Thymus (tissue), 11 donors: ENCODE measurements around the gene GNG7. TPM values are rescaled to one million over a fixed set of nuclear protein-coding genes. Genes with fewer than 3 reads are reported as not detected.
"Not testable (repeated sequence)": the region's sequence is repeated elsewhere in the genome, so short reads cannot be mapped to it uniquely, and the experiment has no call there.

Experiments used
- DNase-seq, 9 donors: peaks; one replicate each; pipeline ENCODE4 v3.0.0-alpha.2; 2013; ENCODE audit warnings: low spot score in 9 of 9, low read depth in 6 of 9, missing footprints in 1 of 9
- H3K27ac ChIP-seq, 2 donors: one replicate each; pipeline ENCODE4 v1.5.1; 2013; ENCODE audit warnings: control low read depth in 1 of 2, low read depth in 1 of 2, low read length in 1 of 2, mild to moderate bottlenecking in 1 of 2, moderate library complexity in 1 of 2
- H3K27me3 ChIP-seq, 2 donors: one replicate each; pipeline ENCODE4 v1.5.1; 2013; ENCODE audit warnings: low read length in 1 of 2; ENCODE audit not compliant: control insufficient read depth in 2 of 2, insufficient read depth in 1 of 2
- H3K36me3 ChIP-seq, 2 donors: one replicate each; pipeline ENCODE4 v1.5.1; 2013; ENCODE audit warnings: low read length in 1 of 2, mild to moderate bottlenecking in 1 of 2, moderate library complexity in 1 of 2; ENCODE audit not compliant: control insufficient read depth in 2 of 2, insufficient read depth in 2 of 2
- H3K4me1 ChIP-seq, 2 donors: one replicate each; pipeline ENCODE4 v1.5.1; 2013; ENCODE audit warnings: low read length in 2 of 2; ENCODE audit not compliant: control insufficient read depth in 2 of 2, insufficient read depth in 2 of 2
- H3K4me3 ChIP-seq, 2 donors: one replicate each; pipeline ENCODE4 v1.5.1; 2013; ENCODE audit warnings: low read length in 2 of 2, control low read depth in 1 of 2, mild to moderate bottlenecking in 1 of 2
- H3K9me3 ChIP-seq, 2 donors: one replicate each; pipeline ENCODE4 v1.5.1; 2013; ENCODE audit warnings: low read length in 1 of 2, mild to moderate bottlenecking in 1 of 2; ENCODE audit not compliant: control insufficient read depth in 2 of 2, insufficient read depth in 1 of 2
- WGBS: extraction: QIAGEN DNeasy Blood & Tissue Kit; methylation state at CpG from one replicate; pipeline ENCODE4 v1.1.7; 2013; 5-methylcytosine and 5-hydroxymethylcytosine counted together
- polyA plus RNA-seq: library from polyadenylated mRNA; stranded (reverse); fragments of 200-250 nt; gene quantifications from one replicate; pipeline ENCODE4 v1.2.3, GENCODE V29; 2013
- total RNA-seq: library from RNA; stranded (reverse); fragments of 120-200 nt; gene quantifications from one replicate; pipeline ENCODE4 v1.2.4, GENCODE V29; 2013
- donor health status: healthy.

The GNG7 gene
- total and polyA plus RNA-seq, 2 donors, result 0.71 to 4.2 TPM

DNA sequence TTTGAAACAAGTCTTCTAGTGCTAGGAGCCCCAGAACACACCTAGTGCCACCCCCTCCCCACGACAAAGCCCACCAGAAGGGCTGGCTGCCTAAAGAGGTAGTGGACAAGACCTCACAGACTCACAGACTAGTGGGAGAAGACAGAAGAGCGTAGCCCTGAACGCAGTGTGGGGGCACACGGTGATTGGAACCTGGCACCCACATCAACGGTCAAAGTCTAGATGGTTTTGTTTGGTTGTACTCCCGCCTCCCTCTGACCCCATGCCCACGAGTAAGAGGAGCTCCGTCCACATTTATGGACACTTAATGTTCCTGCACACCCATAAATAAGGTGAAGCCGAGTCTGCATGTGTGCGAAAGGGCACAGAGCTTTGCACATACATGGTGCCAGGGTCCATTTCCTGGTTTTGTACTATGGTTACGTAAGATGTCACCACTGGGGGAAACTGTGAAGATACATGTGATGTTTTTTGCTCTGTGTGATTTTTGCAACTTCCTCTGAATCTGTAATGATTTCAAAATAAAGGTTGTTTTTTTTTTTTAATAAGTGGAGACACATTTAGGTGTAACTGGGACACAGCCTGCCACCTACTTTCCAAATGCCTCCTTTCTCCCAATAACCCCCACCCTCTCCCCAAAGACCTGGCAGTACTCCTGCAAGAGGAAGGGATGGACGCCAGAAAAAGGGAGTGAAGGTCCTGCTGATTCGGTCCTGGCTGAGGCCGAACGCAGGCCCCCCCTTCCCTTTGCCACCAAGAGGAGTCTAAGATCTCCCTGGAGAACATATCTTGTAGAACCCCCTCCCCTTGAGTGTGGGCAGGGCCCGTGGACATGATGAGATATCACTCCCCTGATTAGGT is 72.8 kb downstream of the GNG7 start:
- Histone ChIP-seq H3K4me3 (no peak overlapping the region), H3K4me1 (peaks cover 20 to 38% of the 10 kb centered on the region in 2 donors), H3K36me3 (peaks cover 0 to 3% of the 10 kb centered on the region in 2 donors), H3K27ac (no peak overlapping the region), H3K27me3 (no peaks in the 10 kb centered on the region), H3K9me3 (peaks cover 0 to 41% of the 10 kb centered on the region in 2 donors)
- peak in 1 of 9 donors; percentile 40 for DNase-seq
- WGBS, result 96% methylated on average over 16 of the region's 16 CpGs

DNA sequence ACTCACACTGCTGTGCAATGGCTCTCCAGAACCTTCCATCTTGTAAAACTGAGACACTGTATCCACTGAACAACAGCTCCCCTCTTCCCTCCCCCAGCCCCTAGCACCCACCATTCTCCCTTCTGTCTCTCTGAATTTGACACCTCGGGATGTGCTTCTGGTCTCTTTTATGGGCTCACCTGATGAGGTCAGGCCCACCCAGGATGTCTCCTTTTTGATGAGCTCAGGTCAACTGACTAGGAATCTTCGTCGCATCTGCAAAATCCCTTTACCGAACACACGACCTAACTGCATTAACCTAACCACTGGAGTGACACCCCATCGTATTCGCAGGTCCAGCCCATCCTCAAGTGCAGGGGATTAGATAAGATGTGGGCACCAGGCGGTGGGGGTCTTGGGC is 73.9 kb downstream of the GNG7 start:
- Histone ChIP-seq H3K27ac (no peak overlapping the region), H3K4me1 (peaks cover 20 to 42% of the 10 kb centered on the region in 2 donors), H3K4me3 (no peak overlapping the region), H3K9me3 (peaks cover 0 to 44% of the 10 kb centered on the region in 2 donors), H3K36me3 (peaks cover 0 to 3% of the 10 kb centered on the region in 2 donors), H3K27me3 (no peaks in the 10 kb centered on the region)
- WGBS, result over 99% methylated on average over 8 of the region's 8 CpGs
- no peak for DNase-seq

DNA sequence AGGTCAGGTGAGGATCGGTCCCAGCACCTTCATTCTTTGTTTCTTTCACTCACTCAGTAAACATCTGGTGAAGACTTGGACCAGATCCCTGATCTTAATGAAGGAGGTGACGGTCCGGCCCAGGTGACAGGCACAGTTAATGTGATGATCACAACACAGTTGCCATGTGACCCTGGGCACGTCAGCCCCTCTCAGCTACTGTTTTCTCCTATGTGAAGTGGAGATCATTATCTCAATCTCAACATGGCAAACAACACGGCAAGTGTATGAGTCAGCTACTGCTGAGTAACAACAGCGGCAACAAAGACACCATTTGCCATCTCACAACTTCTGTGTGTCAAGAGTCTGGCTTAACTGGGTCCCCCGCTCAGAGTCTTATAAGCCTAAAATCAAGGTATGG is 74.6 kb downstream of the GNG7 start:
- 71% methylated on average over 7 of the region's 7 CpGs for WGBS
- H3K4me1 ChIP-seq, result peaks cover 20 to 38% of the 10 kb centered on the region in 2 donors
- no peaks in the 10 kb centered on the region for H3K27me3 ChIP-seq
- peaks cover 0 to 3% of the 10 kb centered on the region in 2 donors for H3K36me3 ChIP-seq
- peak overlapping the region; percentile 10 to 64 for H3K27ac ChIP-seq
- no peak for DNase-seq
- no peak overlapping the region for H3K4me3 ChIP-seq
- peaks cover 0 to 41% of the 10 kb centered on the region in 2 donors for H3K9me3 ChIP-seq

DNA sequence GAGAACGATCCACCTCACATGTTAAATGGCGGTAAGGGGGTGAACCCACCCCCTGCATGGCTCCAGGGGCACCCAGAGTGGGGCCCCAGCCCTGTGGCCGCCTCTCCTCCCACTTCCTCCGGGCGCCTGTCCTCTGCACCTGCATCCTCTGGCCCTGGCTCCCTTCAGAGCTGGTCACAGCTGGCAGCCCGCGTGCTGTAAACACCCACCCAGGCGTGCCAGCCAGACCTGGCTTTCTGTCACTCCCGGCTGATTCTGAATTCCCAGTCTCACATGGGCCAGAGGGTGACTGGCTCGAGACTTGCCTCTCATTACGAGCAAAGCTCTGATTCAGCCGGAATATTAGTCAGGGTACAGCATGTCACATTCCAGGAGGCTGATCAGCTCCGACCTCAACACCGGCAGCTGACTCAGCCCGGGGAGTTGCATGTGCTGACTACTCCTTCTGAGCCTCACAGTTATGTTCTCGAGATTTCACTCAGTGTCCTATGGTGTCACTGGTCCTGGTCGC is 75.1 kb downstream of the GNG7 start:
- Histone ChIP-seq H3K27ac (peak overlapping the region; percentile 10 to 64), H3K36me3 (peaks cover 0 to 3% of the 10 kb centered on the region in 2 donors), H3K4me1 (peaks cover 20 to 37% of the 10 kb centered on the region in 2 donors), H3K27me3 (no peaks in the 10 kb centered on the region), H3K9me3 (peaks cover 0 to 39% of the 10 kb centered on the region in 2 donors), H3K4me3 (no peak overlapping the region)
- 12% methylated on average over 17 of the region's 17 CpGs for whole genome bisulfite sequencing
- DNase-seq, result peak in 2 of 9 donors; percentile 40 to 64

DNA sequence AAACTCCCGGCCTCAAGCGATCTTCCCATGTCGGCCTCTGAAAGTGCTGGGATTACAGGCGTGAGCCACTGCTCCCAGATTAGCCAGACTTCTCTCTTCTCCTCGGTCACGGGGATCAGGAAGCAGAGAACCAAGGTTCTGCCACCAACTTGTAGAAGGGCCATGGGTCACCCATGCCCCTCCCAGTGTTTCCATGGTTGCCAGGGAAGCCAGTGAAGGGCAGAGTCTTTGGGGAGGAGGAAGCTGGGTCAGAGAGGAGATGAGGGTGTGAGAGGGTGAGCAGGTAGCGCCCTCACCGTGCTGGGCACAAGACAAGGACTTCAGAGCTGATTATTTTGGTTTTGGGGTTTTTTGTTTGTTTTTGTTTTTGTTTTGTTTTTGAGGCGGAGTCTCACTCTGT is 77.1 kb downstream of the GNG7 start:
- Histone ChIP-seq H3K27me3 (no peaks in the 10 kb centered on the region), H3K4me3 (no peak overlapping the region), H3K36me3 (peaks cover 0 to 3% of the 10 kb centered on the region in 2 donors), H3K27ac (no peak overlapping the region), H3K9me3 (peaks cover 0 to 23% of the 10 kb centered on the region in 2 donors), H3K4me1 (peaks cover 29 to 56% of the 10 kb centered on the region in 2 donors)
- no peak for DNase-seq
- 91% methylated on average over 9 of the region's 9 CpGs for WGBS

DNA sequence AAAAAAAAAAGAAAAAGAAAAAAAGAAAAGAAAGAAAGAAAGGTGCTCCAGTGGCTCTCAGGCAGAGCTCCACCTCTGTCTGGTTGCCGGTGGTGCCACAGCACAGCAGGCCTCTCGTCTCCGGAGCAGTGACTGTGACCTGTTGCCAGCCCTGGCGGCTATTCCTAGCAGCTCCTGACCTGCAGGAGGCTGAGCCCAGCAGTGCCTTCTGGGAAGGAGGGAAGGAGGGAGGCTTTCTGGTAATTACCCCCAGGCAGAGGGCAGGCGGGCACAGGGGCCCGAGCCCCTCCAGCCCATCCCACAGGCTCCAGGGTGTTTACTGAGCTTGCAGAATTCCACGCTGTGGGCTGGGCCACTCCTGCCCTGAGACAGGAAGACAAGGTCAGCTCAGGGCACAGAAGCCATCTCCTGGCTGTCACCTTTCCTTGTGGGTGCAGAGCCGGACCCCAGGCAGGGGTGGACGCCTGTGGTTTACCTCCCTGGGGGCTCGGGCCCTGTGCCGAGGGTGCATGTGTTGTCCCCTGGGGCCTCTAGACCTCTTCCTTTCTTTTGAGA is 77.9 kb downstream of the GNG7 start:
- no peaks in the 10 kb centered on the region for H3K27me3 ChIP-seq
- peak overlapping the region in 1 of 2 donors; percentile 17 for H3K27ac ChIP-seq
- 66% methylated on average over 11 of the region's 11 CpGs for WGBS
- H3K36me3 ChIP-seq, result peaks cover 0 to 3% of the 10 kb centered on the region in 2 donors
- H3K4me3 ChIP-seq, result no peak overlapping the region
- peaks cover 32 to 64% of the 10 kb centered on the region in 2 donors for H3K4me1 ChIP-seq
- H3K9me3 ChIP-seq, result peaks cover 0 to 17% of the 10 kb centered on the region in 2 donors
- no peak for DNase-seq

DNA sequence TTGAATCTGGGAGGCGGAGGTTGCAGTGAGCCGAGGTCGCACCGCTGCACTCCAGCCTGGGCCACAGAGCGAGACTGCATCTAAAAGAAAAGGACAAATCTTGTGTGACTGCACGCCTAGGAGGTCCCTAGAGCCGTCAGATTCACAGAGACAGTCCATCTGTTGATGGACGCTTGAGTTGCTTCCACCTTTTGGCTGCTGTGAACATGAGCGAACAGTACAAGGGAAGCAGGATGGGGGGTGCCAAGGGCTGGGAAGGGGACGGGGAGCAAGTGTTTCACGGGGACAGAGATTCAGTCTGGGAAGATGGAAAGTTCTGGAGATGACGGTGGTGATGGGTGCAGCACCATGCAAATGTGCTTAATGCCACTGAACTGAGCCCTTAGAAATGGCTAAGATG is 78.7 kb downstream of the GNG7 start:
- WGBS, result 96% methylated on average over 12 of the region's 12 CpGs

DNA sequence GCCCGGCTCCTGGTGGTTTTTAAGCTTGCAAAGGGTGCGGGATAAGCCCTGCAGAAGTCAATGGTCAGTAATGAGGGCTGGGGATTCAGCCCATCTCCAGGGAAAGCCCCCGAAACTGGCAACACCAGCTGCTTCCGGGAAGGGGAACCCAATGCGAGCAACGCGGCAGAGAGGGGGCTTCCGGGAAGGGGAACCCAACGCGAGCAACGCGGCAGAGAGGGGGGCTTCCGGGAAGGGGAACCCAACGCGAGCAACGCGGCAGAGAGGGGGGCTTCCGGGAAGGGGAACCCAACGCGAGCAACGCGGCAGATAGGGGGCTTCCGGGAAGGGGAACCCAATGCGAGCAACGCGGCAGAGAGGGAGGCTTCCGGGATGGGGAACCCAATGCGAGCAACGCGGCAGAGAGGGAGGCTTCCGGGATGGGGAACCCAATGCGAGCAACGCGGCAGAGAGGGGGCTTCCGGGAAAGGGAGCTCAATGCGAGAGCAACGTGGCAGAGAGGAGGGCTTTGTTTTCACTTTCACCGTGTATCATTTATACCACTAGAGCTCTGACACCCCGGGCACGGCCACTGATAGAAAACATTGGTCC is 80.0 kb downstream of the GNG7 start:
- not testable (repeated sequence) for H3K36me3 ChIP-seq, H3K27ac ChIP-seq, H3K4me3 ChIP-seq, DNase-seq, H3K9me3 ChIP-seq, H3K27me3 ChIP-seq
- H3K4me1 ChIP-seq, result peaks cover 43 to 77% of the 10 kb centered on the region in 2 donors
- 90% methylated on average over 40 of the region's 40 CpGs for WGBS

More for the DNA sequence above, 78.7 kb downstream of the GNG7 start:
- H3K36me3 ChIP-seq, result peaks cover 0 to 3% of the 10 kb centered on the region in 2 donors
- H3K27me3 ChIP-seq, result no peaks in the 10 kb centered on the region
- no peak for DNase-seq
- no peak overlapping the region for H3K27ac ChIP-seq
- peaks cover 0 to 16% of the 10 kb centered on the region in 2 donors for H3K9me3 ChIP-seq
- H3K4me1 ChIP-seq, result peaks cover 39 to 72% of the 10 kb centered on the region in 2 donors
- no peak overlapping the region for H3K4me3 ChIP-seq
